ENCODE data around the gene NPW. TPM values are rescaled to one million over a fixed set of nuclear protein-coding genes. Genes with fewer than 3 reads are reported as not detected.

Gene NPW
- total RNA-seq, 2 experiments from 2014 or later: 0.73 TPM; not detected in 1

GRCh38 chr16:2053211-2053610 lies 33.6 kb downstream of the NPW start:
- Mint-ChIP-seq H3K4me3 (no peak overlapping the region), H3K36me3 (ENCODE audit: low read depth) (peaks cover 3% of the 10 kb centered on the region), H3K27ac (no peak overlapping the region), H3K27me3 (ENCODE audit: low read depth) (no peaks in the 10 kb centered on the region), H3K4me1 (ENCODE audit: low read depth) (peaks cover 10% of the 10 kb centered on the region), H3K9me3 (ENCODE audit: insufficient read depth) (no peaks in the 10 kb centered on the region)
- ChIA-PET CTCF (no interaction called here), POLR2A (no interaction called here)
- ATAC-seq (no peak), DNase-seq (no peak)

GRCh38 chr16:2053897-2054296 lies 34.3 kb downstream of the NPW start:
- no peaks in the 10 kb centered on the region for H3K27me3 Mint-ChIP-seq (ENCODE audit: low read depth)
- DNase-seq (no peak), ATAC-seq (no peak)
- H3K9me3 Mint-ChIP-seq (ENCODE audit: insufficient read depth): no peaks in the 10 kb centered on the region
- H3K36me3 Mint-ChIP-seq (ENCODE audit: low read depth): peaks cover 3% of the 10 kb centered on the region
- H3K4me1 Mint-ChIP-seq (ENCODE audit: low read depth): peaks cover 4% of the 10 kb centered on the region
- ChIA-PET POLR2A (no interaction called here), CTCF (no interaction called here)
- no peak overlapping the region for H3K4me3 Mint-ChIP-seq
- no peak overlapping the region for H3K27ac Mint-ChIP-seq

GRCh38 chr16:2054543-2055245 lies 35.1 kb downstream of the NPW start:
- Mint-ChIP-seq H3K9me3 (ENCODE audit: insufficient read depth) (no peaks in the 10 kb centered on the region), H3K27ac (no peak overlapping the region), H3K36me3 (ENCODE audit: low read depth) (peaks cover 3% of the 10 kb centered on the region), H3K4me1 (ENCODE audit: low read depth) (no peaks in the 10 kb centered on the region), H3K4me3 (no peak overlapping the region), H3K27me3 (ENCODE audit: low read depth) (no peaks in the 10 kb centered on the region)
- DNase-seq (no peak), ATAC-seq (no peak)
- CTCF ChIA-PET: no interaction called here
- POLR2A ChIA-PET: interaction anchor here (0.6 kb wide), 1 partner anchor 522 kb away, joined by 3 read pairs; no protein-coding TSS in a partner anchor

DNA sequence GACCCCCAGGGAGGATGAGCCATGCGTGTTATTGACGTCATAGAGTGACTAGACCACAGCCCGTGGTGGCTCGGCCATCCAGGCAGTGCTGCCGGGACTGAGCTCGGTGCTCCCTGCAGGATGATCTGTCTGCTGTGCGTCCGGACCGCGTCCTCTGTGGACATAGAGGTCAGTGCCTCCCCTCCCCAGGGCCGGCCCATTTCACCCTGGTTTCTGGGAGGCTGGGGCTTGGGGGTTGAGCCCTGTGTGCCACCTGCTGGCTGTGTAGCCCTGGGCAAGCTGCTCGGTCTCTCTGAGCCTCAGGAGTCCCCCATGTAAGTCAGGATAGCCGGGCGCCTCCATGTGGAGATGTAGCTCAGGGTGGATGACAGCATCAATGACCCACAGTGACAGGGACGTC lies 36.5 kb downstream of the NPW start:
- Mint-ChIP-seq H3K4me3 (no peak overlapping the region), H3K9me3 (ENCODE audit: insufficient read depth) (no peaks in the 10 kb centered on the region), H3K4me1 (ENCODE audit: low read depth) (no peaks in the 10 kb centered on the region), H3K27me3 (ENCODE audit: low read depth) (no peaks in the 10 kb centered on the region), H3K36me3 (ENCODE audit: low read depth) (peaks cover 6% of the 10 kb centered on the region), H3K27ac (no peak overlapping the region)
- CTCF ChIA-PET: interaction anchor here (1.5 to 2.0 kb wide), 3 partner anchors 10 to 97 kb away, joined by 3 to 6 read pairs (median 4); no protein-coding TSS in a partner anchor
- POLR2A ChIA-PET: no interaction called here
- no peak for ATAC-seq
- DNase-seq: no peak

- ChIA-PET CTCF (interaction anchor here (0.8 to 2.0 kb wide), 4 partner anchors 9 to 96 kb away, joined by 3 to 6 read pairs (median 4); no protein-coding TSS in a partner anchor), POLR2A (no interaction called here)
- Mint-ChIP-seq H3K27me3 (ENCODE audit: low read depth) (no peaks in the 10 kb centered on the region), H3K4me3 (no peak overlapping the region), H3K9me3 (ENCODE audit: insufficient read depth) (no peaks in the 10 kb centered on the region), H3K36me3 (ENCODE audit: low read depth) (peaks cover 2% of the 10 kb centered on the region), H3K27ac (no peak overlapping the region), H3K4me1 (ENCODE audit: low read depth) (no peaks in the 10 kb centered on the region)
- DNase-seq (no peak), ATAC-seq (peak; percentile 43)
Observed at GRCh38 chr16:2056681-2057407, 37.3 kb downstream of the NPW start.

DNA sequence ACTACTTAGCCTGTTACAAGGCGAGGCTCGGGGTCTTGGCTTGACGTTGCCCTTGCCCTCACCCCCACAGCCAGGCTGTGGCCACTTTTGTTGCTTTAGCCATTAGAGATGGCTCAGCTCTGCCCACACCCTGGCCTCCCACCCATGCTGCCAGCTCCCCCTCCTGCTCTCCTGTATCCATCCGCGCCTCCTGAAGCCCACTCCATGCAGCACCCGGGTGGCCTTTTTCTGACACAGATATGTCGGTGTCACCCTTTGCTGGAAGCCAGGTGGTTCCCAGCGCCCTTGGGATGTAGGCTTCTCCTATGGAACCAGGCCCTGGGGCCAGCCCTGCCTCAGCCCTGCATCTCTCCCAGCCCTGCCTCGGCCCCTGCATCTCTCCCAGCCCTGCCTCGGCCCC lies 37.9 kb downstream of the NPW start:
- Mint-ChIP-seq H3K4me3 (no peak overlapping the region), H3K9me3 (ENCODE audit: insufficient read depth) (no peaks in the 10 kb centered on the region), H3K27ac (no peak overlapping the region), H3K4me1 (ENCODE audit: low read depth) (no peaks in the 10 kb centered on the region), H3K27me3 (ENCODE audit: low read depth) (no peaks in the 10 kb centered on the region), H3K36me3 (ENCODE audit: low read depth) (peaks cover 2% of the 10 kb centered on the region)
- CTCF ChIA-PET: interaction anchor here (0.8 to 1.6 kb wide), 3 partner anchors 9 to 96 kb away, joined by 3 to 4 read pairs (median 4); no protein-coding TSS in a partner anchor
- ATAC-seq: no peak
- POLR2A ChIA-PET: no interaction called here
- no peak for DNase-seq

DNA sequence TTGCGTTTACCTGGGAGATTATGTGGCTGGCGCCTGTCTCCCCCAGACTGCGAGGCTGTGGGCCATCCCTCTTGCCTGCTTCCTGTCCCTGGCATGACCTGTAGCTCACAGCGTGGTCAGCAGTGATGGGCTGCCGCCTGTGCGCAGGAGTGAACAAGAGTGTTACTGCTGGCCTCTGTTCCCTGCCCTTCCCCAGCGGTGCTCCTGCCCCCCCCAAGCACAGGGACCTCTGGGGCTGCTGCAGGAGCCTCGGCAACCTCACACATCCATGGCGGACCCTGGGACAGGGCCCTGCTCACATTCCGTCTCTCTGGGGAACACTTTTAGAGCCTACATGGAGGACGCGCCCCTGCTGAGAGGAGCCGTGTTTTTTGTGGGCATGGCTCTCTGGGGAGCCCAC lies 38.8 kb downstream of the NPW start:
- H3K27me3 Mint-ChIP-seq (ENCODE audit: low read depth): no peaks in the 10 kb centered on the region
- DNase-seq: no peak
- no peaks in the 10 kb centered on the region for H3K9me3 Mint-ChIP-seq (ENCODE audit: insufficient read depth)
- H3K4me3 Mint-ChIP-seq: no peak overlapping the region
- ATAC-seq: no peak
- no peak overlapping the region for H3K27ac Mint-ChIP-seq
- H3K4me1 Mint-ChIP-seq (ENCODE audit: low read depth): no peaks in the 10 kb centered on the region
- CTCF ChIA-PET: no interaction called here
- POLR2A ChIA-PET: no interaction called here
- H3K36me3 Mint-ChIP-seq (ENCODE audit: low read depth): peaks cover 2% of the 10 kb centered on the region

DNA sequence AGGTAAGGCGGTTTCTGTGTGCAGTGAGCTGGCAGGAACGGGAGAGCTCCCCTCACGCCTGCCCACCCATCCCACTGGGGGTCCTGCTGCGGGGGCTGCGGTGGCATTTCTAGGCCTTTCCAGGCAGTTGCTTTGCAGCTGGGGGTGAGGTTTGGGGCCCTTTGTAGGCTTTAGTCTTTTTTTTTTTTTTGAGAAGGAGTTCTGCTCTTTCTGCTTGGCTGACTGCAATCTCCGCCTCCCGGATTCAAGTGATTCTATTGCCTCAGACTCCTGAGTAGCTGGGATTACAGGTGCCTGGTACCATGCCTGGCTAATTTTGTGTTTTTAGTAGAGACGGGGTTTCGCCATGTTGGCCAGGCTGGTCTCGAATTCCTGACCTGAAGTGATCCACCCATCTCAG lies 39.3 kb downstream of the NPW start:
- Mint-ChIP-seq H3K4me3 (no peak overlapping the region), H3K36me3 (ENCODE audit: low read depth) (peaks cover 5% of the 10 kb centered on the region), H3K9me3 (ENCODE audit: insufficient read depth) (no peaks in the 10 kb centered on the region), H3K4me1 (ENCODE audit: low read depth) (no peaks in the 10 kb centered on the region), H3K27ac (no peak overlapping the region), H3K27me3 (ENCODE audit: low read depth) (no peaks in the 10 kb centered on the region)
- DNase-seq (no peak), ATAC-seq (no peak)
- CTCF ChIA-PET: no interaction called here
- POLR2A ChIA-PET: no interaction called here

DNA sequence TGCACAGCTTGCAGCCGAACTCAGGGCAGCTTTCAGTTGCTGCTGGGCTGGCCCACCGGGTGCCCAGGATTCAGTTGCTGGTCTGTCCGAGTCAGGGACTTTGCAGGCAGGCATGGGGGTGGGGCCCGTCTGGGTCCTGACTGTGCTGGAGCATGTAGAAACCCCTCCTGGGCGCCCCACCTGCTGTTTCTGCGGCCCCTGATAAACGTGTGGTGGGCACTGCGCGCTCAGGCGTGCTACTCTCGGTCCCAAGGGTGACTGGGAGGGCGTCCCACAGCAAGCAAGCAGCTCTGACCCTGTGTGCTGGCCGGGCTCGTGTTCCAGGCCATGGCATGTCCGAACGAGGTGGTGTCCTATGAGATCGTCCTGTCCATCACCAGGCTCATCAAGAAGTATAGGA lies 40.8 kb downstream of the NPW start:
- no peak overlapping the region for H3K4me3 Mint-ChIP-seq
- CTCF ChIA-PET: no interaction called here
- no peaks in the 10 kb centered on the region for H3K27me3 Mint-ChIP-seq (ENCODE audit: low read depth)
- ATAC-seq: no peak
- no peak for DNase-seq
- no peak overlapping the region for H3K27ac Mint-ChIP-seq
- no peaks in the 10 kb centered on the region for H3K4me1 Mint-ChIP-seq (ENCODE audit: low read depth)
- peaks cover 7% of the 10 kb centered on the region for H3K36me3 Mint-ChIP-seq (ENCODE audit: low read depth)
- POLR2A ChIA-PET: no interaction called here
- no peaks in the 10 kb centered on the region for H3K9me3 Mint-ChIP-seq (ENCODE audit: insufficient read depth)

- Mint-ChIP-seq H3K9me3 (ENCODE audit: insufficient read depth) (no peaks in the 10 kb centered on the region), H3K4me1 (ENCODE audit: low read depth) (no peaks in the 10 kb centered on the region)
Observed at GRCh38 chr16:2061023-2061422, 41.4 kb downstream of the NPW start.

GRCh38 chr16:2061526-2061925 lies 41.9 kb downstream of the NPW start:
- no peak for ATAC-seq
- peaks cover 15% of the 10 kb centered on the region for H3K36me3 Mint-ChIP-seq (ENCODE audit: low read depth)
- ChIA-PET POLR2A (interaction anchor here (0.6 kb wide), 1 partner anchor 24 kb away, joined by 3 read pairs; no protein-coding TSS in a partner anchor), CTCF (interaction anchor here (1.2 kb wide), 1 partner anchor 13 kb away, joined by 3 read pairs; the partner anchor contains the start of genes NTHL1 and TSC2)
- H3K4me3 Mint-ChIP-seq: no peak overlapping the region
- no peaks in the 10 kb centered on the region for H3K4me1 Mint-ChIP-seq (ENCODE audit: low read depth)
- DNase-seq: no peak
- H3K9me3 Mint-ChIP-seq (ENCODE audit: insufficient read depth): no peaks in the 10 kb centered on the region
- no peak overlapping the region for H3K27ac Mint-ChIP-seq
- no peaks in the 10 kb centered on the region for H3K27me3 Mint-ChIP-seq (ENCODE audit: low read depth)

More at GRCh38 chr16:2061023-2061422, 41.4 kb downstream of the NPW start:
- Mint-ChIP-seq H3K4me3 (no peak overlapping the region), H3K27me3 (ENCODE audit: low read depth) (no peaks in the 10 kb centered on the region), H3K36me3 (ENCODE audit: low read depth) (peaks cover 10% of the 10 kb centered on the region), H3K27ac (no peak overlapping the region)
- DNase-seq: no peak
- ChIA-PET CTCF (no interaction called here), POLR2A (no interaction called here)
- ATAC-seq: no peak

- Mint-ChIP-seq H3K27ac (no peak overlapping the region), H3K9me3 (ENCODE audit: insufficient read depth) (no peaks in the 10 kb centered on the region), H3K4me3 (no peak overlapping the region), H3K27me3 (ENCODE audit: low read depth) (no peaks in the 10 kb centered on the region), H3K4me1 (ENCODE audit: low read depth) (no peaks in the 10 kb centered on the region), H3K36me3 (ENCODE audit: low read depth) (peaks cover 18% of the 10 kb centered on the region)
- ATAC-seq (no peak), DNase-seq (no peak)
- CTCF ChIA-PET: interaction anchor here (1.2 kb wide), 1 partner anchor 15 kb away, joined by 3 read pairs; the partner anchor contains the start of genes NTHL1 and TSC2
- POLR2A ChIA-PET: no interaction called here
Observed at GRCh38 chr16:2062801-2063200, 43.2 kb downstream of the NPW start.

All from activated CD8-positive, alpha-beta T cell treated with anti-CD3 and anti-CD28 coated beads, Interleukin-2, amount 10 ng/mL, durations not matched to agents 7 days and 5 days (primary cell).